NCI-H187 treated with DMSO at 0.1 percent for 48 hours (cell line): ENCODE measurements around the gene SH3BP5.

Source experiments
- DNase-seq: peaks from one replicate; lab custom pipeline; 2025; lab: John Stamatoyannopoulos, UW

Gene SH3BP5

GRCh38 chr3:15253023-15253697 is 79.2 kb downstream of the SH3BP5 start:
- no peak for DNase-seq

- no peak for DNase-seq
Measured at GRCh38 chr3:15246186-15246585, 86.2 kb downstream of the SH3BP5 start.

DNA sequence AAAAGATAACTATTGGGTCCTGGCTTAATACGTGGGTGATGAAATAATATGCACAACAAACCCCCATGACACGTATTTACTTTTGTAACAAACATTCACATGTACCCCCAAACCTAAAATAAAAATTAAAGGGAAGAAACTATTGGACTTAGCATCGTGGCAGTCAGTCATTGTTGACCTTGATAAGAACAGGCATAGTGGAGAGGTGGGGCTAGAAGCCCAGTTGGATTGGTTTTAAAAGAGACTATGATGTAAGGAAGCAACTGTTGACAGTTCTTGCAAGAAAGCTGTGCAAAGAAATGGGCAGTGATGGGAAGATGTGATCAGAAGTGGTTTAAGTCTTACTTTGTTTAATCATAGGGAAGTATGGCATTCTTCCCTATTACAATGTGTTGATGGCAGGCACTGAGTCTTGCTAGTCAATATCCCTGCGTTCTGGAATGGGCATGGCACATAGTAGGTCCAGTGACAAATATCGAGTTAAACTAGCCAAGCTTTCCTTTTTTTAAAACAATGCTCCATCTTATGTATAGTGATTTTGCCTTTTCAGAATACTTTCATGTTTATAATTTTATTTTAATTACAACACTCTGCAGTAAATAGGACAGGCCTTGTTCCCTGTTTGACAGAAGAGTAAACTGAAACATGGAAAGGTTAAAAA is 88.4 kb downstream of the SH3BP5 start:
- no peak for DNase-seq

DNA sequence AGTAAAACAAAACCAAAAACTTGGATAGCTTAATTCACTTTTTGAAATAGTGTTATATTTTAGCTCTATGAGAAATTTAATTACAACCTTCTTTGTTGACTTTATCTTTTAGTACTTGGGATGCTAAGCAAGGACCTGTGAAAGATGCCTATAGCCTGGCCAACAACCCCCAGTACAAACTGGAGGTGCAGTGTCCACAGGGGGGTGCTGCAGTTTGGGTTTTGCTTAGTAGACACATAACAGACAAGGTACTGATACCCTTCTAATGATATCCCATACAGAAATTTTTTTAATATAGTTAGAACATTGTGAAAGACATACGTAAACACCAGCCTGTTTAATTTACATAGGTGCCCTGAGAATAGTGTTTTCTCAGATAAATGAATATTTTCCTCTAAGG is 91.0 kb downstream of the SH3BP5 start:
- DNase-seq, result no peak

DNA sequence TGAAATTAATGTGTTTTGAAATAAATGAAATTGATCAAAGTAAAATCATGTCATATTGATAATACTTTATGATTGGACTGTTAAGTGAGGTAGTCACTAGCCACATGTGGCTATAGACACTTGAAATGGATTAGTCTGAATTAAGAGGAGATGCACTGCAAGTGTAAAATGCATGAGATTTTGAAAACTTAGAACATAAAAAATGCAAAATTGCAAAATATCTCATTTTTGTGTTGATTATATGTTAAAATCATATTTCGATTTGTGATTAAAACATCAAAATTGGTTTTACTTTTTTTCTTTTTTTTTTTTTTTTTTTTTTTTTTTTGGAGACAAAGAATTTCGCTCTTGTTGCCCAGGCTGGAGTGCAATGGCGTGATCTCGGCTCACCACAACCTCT is 103.1 kb downstream of the SH3BP5 start:
- DNase-seq, result no peak

DNA sequence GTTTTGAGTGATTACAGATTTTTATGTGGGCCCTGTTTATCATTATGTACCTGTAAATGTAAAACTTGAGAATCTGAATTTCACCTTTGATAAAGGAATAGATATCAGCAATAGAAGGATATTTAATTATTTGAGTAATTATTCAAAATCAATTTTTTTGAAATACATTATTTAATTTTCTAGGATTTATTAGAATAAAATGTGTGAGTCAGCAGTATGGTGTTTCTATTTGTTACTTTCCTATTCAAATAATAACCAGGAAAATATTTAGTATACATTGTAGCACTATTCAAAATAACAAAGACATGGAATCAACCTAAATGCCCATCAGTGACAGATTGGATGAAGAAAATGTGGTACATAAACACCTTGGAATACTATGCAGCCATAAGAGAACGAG is 104.2 kb downstream of the SH3BP5 start:
- no peak for DNase-seq

DNA sequence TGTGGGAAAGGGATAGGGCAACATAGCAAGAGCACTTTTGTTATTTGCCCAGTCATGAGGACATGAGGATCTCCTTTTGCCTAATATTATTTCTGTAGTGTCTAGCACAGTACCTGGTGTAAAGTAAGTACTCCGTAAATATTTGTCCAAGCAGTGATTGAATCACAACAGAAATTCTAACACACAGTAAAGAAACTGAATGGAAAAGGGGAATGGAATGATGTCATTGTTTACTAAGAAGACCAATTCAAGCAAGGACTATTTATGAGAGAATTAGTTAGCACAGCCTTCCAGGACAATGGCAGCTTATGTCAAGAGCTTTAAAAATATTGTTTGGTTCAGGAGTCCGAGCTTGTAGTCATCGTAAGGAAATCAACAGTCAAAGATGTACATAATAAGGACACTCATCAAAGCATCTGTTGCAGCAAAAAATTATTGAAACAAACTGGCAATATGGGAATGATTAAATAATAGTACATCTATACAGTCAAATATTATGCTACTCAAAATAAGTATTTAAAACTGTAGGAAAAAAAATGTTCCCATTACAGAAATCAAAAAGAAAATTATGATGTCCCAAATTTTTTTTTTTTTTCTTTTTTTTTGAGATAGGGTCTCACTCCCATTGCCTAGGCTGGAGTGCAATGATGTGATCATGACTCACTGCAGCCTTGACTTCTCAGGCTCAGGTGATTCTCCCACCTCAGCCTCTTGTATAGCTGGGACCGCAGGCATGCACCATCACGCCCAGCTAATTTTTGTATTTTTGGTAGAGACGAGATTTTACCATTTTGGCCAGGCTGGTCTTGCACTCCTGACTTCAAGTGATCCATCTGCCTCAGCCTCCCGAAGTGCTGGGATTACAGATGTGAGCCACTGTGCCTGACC is 108.5 kb downstream of the SH3BP5 start:
- no peak for DNase-seq

- DNase-seq, result no peak
Measured at GRCh38 chr3:15221574-15222217, 110.7 kb downstream of the SH3BP5 start.

GRCh38 chr3:15220661-15221060 is 111.7 kb downstream of the SH3BP5 start:
- DNase-seq, result no peak

DNA sequence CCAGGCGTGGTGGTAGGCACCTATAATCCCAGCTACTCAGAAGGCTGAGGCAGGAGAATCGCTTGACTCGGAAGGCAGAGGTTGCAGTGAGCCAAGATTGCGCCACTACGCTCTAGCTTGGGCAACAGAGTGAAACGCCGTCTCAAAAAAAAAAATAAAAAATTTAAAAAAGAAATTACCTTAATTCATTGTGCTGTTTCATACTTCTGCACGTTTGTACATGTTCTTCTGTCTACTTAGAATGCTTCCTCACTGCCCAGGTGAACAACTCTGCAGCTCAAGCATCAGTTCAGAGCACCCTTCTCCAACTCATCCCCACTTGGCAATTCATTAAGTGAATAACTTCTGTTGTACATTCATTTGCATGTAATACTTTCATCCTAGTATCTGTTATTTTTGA is 112.3 kb downstream of the SH3BP5 start:
- DNase-seq, result no peak

GRCh38 chr3:15218689-15219088 is 113.7 kb downstream of the SH3BP5 start:
- no peak for DNase-seq

DNA sequence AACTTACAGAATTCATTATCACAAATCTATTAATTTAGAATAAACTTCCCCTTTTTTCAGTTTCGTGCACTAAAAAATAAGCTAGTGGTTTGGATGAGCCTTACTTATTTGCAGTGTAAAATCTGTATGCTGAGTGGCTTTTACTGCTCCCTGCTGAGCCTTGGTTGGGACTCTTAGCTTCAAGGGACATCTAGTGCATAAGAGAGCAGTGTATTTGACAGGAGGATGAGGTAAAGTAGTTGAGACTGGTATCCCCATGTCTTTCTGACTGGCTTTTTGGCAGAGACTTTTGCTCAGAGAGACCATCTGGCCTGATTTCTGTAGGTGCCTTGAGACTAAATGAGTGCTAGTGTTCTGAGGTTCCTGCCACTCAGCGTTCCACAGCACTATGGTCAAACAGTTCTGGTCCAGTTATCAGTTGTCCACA is 114.5 kb downstream of the SH3BP5 start:
- DNase-seq, result no peak

- DNase-seq, result no peak
Measured at GRCh38 chr3:15217011-15217671, 115.2 kb downstream of the SH3BP5 start.

DNA sequence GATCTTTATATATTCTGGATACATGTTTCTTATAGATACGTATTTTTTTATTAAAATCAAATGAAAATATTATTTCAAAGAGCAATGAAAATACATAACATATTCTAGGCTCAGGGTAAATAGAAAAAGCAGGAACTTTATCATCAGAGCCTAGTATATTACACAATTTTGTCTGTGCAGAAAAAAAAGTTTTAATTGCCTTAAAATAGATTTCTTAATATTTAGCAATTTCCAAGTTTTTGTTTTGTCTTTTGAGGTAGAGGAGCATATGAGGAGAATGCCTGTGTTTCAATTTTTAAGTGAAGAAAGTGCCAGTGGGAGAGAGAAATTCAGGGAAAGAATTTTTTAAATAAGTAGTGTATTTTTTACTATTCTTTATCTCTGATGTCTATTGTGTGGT is 115.9 kb downstream of the SH3BP5 start:
- no peak for DNase-seq

- no peak for DNase-seq
Measured at GRCh38 chr3:15215996-15216395, 116.4 kb downstream of the SH3BP5 start.

- no peak for DNase-seq
Measured at GRCh38 chr3:15214758-15215157, 117.6 kb downstream of the SH3BP5 start.

DNA sequence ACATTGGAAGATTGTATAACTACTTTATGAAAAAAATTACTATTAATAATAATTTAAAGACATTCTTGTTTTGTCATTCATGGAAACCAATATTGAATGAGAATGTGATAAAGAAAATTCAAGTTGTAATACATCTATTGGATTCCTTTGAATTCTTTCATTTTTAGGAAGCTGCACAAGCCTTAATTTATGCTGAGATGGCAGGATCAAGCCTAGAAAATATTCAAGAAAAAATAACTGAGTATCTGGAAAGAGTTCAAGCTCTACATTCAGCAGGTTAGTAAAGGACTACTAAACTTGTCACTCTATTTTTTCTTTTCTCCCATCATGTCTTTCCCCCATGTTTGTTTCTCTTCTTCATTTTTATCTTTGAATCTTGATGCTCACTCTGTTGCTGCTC is 120.4 kb downstream of the SH3BP5 start:
- DNase-seq, result no peak

DNA sequence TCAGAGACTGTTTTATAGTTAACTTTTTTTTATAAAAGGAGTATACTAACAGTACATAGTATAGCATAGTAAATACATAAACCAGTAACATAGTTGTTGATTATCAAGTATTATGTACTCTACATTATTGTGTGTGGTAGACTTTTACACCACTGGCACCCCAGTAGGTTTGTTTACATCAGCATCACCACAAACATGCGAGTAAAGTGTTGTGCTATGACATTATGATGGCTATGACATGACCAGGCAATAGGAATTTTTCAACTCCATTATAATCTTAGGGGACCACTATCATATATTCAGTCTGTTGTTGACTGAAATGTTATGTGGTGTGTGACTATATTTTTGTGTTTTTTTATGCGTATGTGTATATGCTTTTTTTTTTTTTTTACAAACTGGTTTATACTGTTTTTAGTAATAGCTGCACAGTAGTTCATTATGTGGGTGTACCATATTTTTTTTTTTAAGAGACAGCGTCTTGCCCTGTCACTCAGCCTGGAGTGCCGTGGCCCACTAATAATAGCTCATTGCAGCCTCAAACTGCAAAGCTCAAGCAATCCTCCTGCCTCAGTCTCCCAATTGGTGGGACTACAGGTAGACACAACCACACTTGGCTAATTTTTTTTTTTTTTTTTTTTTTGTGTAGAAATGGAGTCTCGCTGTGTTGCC is 124.4 kb downstream of the SH3BP5 start:
- DNase-seq, result no peak

DNA sequence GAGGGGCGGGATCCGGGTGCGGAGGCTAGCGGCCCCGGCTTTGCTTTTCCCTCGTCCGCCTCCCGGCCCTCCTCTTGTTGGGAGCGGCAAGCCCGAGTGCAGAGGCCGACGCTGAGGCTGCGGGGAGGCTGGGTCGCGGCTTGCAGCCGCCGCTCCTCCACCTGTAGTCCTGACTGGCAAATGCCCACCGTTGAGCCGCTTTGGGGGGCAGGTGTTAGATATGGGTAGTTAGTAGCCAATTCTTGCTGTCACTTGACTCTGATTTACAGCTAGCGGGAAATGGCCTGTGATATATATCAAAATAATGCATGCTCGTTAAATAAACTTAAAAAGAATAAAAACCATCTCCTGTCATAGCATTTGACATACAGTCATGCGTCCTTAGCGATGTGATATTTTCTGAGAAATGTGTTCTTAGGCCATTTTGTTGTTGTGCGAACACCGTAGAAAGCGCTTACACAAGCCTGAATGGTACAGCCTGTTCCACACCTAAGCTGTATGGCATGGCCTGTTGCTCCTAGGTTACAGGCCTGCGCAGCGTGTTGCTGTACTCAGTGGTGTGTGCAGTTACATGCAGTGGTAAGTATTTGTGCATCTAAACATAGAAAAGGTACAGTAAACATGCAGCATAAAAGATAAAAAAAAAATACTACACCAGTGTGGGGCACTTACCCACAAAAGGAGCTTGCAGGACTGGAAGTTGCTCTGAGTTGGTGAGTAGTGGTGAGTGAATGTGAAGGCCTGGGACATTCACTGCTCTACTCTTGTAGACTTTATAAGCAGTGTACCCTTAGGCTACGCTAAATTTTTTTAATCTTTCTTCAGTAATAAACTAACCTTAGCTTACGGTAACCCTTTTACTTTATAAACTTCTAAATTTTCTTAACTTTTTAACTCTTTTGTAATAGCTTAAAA is 125.5 kb downstream of the SH3BP5 start:
- DNase-seq, result no peak
